NOMO-1 treated with DMSO at 0.1 percent for 48 hours (cell line): ENCODE measurements around the gene BCAS3.

Experiments
- DNase-seq: peaks from one replicate; lab custom pipeline; 2025; ENCODE audit not compliant: unreplicated experiment; lab: John Stamatoyannopoulos, UW

BCAS3 gene

DNA sequence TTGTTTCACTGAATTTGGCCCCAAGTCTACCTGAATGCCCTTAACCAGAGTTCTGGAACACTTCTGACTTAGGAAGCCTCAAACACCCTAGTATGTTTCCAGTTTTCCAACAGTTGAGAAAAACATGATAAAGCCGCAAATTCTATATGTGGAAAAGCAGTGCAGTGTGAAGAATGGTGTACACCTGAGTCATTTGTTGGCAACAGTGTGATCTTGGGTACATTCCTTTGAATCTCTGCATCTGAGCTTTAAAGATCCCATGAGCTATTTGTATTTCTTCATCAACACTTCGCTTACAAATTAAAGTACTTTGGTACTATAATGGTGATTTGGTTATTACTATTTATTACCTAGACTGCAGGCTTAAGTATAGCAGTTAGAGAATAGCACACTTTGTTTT lies 628.4 kb downstream of the BCAS3 start:
- no peak for DNase-seq

DNA sequence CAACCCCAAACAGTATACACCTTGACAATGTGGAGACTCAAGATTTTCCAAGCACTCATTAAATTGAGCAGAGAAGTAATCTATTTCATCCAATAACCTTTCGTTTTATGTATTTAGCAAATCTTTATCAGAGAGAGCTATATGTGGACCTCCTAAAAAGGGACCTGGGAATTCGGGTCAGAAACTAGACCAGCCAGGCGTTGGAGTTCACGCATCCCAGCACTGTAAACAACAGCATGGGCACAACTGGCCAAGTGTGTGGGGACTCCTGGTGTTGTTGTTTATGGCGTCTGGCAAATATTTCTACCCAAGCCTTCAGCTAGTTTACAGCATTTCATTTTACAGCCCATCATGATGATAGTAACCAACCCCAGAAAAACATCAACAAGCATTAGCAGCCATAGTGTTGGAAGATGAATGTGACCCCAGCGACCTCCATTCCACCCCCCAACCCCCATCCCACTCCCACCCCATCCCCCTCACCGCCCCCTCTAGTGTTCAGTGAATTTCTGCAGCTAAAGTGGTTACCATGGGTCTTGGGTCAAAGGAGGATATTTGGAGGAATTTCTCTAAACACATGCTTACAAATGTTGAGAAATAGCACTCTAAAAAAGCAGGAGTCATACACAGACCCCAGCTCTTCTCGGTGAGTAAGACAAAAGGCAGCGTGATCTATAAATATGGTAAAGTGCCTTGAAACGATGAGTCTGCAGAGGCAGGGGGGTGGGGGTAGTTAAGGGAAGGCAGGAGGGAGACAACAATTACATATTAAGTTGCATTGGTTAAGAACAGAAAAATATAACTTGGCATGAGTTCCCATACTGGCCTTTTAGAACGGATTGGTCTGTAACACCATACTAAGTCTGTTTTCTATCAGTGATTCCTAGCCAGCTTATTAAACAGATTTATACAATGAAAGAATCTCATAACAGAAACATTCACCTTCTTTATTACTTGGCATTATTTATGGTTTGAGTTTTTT lies 630.5 kb downstream of the BCAS3 start:
- DNase-seq, result no peak

DNA sequence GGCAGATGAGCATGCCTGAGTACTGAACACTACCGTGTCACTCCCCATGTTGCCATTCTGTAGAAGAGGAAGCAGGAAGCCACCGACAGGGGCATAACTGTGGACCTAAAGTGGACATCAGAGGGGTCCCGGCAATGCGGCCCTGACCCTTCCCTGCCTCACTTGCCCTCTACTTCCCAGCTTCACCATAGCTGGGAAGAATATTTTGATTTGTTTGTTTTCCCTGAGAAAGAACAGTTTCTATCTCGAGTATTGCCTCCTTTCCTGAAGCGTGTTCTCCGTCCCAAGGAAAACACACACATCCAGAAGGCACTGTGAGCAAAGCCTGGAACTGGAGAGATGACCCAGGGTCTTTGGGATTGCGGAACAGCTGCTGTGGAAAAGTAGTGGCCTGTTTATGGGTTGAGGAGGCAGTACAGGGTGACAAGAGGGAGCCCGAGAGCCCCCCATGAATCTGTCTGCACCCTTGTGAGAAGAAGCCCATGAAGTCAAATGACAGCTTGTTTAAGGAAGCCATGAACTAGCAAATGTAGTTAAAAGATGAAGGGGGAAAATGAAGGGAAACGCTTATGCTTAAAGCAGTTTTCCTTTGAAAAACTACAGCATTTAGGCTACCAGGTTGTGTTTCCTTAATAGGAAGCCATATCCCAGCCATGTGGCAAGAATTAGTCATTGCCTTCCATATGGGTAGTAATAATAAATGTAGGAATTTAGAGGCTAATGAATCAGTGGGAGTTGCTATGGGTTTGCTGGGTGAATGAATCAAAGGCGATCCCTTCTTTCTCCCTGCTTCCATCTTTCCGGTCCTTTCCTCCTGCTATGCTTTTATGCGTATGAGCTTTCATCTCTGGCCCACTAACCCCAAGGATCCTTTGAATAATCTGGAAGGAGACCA lies 632.0 kb downstream of the BCAS3 start:
- DNase-seq, result no peak

DNA sequence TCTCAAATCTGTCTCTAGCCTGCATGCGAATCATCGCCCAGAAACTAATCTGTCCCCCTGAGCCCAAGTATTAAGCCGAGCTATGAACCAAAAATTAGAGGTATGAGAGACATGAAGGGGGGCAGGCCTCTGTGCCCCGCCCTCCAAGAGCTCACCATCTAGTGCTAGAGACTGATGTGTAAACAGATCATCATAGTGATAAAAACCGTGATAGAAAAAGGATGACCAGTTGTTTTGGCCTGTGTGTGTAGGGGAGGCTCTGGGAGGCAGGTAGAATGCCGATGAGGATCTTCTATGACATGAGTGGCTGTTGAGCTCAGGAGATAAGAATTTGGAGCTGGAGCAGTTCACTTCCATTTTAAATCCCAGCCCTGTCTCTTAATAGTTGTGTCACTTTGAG lies 632.9 kb downstream of the BCAS3 start:
- no peak for DNase-seq

DNA sequence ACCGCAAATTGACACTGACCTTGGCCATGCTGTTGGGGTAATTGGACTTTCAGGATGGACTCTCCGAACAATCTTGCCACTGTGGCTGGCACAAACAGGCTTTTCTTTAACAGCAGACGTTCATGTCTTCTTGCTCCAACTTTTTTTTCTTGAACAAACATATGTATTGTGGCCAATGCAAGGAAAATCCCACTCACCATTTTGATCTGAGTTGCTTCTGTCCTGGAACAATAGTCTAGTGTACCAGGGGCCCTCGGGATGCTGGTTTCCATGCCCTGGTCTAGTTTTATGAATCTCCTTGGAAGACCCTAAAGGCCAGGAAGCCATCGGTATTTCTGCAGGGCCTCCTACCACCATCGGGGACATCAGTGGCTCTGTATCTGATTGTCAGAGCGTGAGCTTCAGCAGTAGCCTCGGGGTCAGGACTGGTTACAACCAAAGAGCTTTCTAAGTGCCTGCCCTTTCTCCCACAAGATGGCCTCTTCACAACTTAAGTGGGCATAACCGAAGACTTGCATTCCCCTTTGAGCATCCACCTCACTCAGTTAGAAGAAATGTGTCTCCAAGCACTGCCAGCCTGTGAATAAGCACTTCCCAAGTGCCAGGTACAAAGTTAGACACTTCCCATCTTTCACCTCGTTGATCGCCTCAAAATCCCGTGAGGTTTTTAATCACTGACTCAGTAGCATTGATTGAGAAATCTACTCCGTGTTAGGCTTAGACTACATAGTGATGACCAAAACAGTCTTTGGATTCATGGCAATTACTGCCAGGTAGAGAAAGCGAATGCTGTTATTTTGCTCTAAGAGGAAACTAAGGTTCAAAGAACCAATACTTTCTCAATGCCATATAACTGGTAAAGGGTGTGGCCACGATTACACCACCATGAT lies 635.0 kb downstream of the BCAS3 start:
- no peak for DNase-seq

DNA sequence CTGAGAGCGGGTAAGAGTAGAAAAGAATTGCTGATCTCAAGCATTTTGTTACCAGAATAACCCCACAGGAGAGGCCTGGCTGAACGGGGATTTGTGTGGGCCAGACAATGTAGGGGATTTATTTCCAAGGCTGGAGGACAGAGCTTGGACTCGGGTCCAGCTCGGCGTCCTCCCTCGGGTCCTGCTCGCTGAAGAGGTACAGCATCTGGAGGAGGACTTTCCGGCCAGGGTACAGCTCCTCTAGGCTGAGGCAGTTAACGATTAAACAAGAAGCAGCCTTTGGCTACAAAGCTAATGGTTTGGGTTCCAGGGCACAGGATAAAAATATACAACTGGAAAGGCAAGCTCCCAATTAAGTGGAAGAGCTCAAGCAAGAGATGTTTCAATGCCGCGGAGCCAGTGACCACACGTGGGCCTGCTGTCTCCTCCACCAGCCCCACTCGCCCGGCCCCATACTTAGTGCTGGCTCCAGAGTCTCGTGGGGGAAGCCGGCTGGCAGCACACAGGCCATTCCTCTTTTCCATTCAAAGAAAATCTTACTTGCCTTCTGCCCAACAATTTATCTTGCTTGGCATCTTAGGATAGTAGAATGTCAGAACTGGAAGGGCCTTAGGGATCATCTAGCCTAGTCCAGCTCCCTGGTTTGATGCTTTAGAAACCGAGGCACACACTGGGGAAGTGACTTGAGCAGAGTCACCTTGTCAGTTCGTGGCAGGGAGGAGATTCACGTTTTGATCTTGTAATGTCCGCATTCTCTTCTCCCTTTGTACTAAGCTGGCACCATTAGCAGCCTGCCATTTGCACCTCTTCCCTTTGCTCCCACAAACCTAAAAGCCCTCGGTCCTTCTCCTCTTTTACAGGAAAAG lies 636.0 kb downstream of the BCAS3 start:
- DNase-seq, result no peak

DNA sequence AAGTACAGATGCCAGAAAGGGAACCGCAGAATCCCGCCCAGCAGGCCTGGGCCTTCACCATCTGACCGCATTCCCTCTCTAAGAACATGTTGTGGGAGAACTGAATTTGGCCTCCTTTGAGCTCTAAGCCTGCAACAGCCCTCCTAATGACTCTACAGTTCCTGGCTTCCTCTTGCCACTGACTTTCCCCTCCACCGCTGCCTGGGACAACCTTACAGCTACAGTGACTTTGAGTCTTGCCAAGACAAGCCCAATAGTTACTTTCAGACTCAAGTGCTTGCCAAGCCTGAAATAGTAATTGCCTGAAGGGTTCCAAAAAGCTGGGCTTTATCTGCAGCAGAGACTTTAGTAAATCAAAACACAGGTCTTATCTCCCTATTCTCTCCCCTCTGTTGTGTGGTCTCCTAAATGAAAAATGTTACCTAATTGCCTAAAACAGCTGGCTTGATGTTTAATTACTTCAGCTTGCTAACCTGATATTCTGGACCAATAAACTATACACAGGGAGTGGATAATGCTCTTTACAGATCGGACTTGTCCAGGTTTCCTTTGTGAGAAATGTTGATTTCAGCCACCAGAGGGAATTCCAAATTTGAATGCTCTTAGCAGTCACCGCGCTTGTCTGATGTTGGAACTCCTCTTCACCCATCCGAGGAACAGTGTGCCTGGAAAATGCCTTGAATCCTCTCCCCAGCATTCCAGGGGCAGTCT lies 636.9 kb downstream of the BCAS3 start:
- DNase-seq, result no peak

DNA sequence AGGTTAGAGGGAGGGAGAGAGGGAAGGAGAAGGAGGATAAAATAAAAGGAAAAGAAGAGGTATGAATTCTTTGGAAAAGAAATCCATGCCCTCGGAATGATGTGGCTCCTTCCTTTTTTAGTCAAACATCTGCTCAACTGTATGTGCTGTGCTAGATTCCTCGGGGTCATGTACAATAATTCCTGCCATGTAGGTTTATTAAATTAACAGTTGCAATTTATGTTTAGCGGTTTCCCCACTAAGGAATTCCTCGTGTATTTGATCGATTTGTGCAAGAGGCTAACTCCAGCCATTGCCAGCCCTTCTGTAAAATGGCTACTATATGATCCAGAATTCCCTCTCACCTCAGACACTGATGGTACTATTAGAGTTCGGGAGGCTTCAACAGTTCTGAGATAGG lies 639.0 kb downstream of the BCAS3 start:
- no peak for DNase-seq

DNA sequence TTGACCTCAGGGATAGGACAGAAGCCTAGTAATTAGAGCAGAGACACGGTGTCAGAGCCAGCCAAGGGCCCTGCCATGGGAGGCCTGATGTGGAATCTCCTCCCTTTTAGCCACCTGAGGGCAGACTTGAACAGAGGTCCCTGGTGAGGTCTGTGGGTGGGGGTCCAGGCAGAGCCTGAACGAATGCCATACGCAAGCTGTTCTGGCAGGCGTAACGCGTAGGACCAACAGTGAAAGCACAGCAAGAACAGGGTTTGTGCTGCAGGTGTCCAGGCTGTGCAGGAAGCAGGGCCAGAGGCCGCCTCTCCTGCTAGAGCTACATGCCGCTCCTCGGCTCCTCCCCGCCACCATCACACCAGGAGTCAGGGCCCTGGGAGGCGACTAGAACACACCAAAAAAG lies 640.1 kb downstream of the BCAS3 start:
- no peak for DNase-seq

DNA sequence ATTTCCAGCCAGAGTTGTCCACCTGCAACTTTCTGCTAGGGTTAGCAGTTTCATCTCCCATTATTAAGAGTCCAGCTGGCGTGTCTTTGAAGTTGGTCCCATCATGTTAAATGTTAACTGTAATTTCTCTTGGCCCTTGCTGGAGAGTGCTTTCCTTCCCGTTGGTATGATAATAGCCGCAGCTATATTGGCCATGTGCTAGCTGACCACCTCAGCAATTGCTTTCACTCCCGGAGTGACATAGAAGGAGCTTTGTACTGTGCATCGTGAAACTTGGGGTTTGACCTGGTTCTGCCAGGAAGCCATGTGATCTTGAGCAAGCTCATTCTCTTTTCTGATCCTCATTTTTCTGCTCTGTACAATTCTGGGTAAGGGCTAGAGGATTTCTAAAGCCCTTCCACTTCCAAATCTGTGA lies 641.0 kb downstream of the BCAS3 start:
- DNase-seq, result no peak

DNA sequence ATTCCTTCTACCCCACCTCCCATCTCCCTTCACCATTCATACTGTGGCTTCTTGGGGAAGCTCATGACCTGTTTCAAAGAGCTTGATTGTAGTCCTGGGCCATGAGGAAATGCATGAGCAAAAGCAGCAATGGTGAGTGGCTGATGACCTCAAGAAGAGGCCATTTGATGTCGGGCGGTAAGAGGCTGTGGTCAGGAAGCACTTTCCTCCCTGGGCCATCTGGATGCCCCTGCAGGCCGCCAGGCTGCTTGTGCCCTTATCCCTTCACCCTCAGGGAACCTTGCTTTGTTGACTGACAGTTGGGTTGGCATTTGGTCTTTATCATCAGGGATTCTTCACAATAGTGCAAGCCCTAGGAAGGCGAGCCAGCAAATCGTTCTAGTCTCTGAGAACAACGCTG lies 643.7 kb downstream of the BCAS3 start:
- no peak for DNase-seq

DNA sequence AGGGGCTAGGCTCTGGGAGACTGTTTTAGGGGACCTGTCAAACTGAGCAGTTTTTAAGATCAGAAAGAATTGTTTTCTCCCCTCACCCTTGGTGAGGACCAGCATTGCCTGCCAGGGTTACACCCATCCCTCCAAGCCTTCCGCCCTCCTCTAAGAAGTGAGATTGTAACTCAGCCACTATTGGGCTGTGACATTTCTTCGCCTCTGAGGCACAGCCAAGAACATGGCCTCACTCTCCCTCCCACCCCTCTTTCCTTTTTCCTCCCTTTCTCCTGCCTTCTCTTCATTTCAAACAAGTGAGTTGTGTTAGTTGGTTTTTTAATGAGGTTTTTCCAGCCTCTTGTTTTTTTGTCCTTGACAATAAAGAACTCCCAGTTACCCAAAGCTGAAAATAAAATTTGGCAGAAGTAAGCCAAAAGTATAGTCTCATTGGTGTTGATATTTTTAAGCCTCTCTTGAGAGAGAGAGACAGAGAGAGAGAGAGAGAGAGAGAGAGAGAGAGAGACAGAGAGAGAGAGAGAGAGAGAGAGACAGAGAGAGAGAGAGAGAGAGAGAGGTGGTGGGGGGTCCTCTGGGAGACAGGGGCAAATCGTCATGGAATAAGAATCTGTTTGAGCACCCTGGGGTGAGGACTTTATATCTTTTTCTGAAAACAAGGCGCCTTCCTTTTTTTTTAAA lies 644.8 kb downstream of the BCAS3 start:
- no peak for DNase-seq

DNA sequence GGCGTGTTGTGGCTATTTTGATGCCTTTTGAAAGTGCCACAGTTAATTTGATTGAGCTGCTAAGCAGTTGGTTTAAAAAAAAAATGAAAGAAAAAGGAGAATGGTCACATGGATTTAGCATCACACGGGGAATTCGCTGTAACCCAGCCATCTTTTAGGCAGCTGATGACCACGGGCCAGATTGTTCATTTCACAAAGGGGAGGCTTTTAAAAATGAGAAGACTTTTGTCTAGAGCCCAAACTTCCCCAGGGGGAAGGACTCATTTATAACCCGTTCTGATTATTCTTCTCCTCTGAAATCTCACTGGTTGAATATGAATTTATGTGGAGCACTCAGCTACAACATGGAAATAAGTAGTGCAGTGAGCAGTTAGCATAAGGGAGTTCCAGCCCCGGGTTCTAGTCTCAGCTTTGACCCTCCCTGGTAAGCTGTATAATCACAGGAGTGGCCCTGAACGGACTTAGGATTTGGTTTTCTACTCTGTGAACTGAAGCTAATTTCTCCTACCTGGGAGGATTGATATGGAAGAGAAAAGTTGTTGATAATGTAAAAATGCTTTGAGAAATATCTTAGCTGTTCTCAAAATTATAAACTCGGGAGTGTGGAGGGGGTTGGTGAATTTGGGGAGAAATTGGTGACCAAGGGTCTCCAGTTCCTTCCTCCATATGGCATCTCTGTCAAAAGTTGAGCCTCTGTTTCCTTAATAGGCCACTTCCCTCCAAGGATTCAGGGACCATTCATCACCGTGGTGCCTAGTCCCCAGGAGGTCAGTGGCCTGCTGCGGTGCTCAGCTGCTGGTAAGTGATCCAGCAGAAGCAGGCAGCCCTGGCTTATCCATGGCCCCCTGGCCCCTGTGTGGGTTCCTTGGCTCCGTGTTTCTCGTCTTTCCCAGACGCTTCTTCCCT lies 645.6 kb downstream of the BCAS3 start:
- DNase-seq, result no peak

DNA sequence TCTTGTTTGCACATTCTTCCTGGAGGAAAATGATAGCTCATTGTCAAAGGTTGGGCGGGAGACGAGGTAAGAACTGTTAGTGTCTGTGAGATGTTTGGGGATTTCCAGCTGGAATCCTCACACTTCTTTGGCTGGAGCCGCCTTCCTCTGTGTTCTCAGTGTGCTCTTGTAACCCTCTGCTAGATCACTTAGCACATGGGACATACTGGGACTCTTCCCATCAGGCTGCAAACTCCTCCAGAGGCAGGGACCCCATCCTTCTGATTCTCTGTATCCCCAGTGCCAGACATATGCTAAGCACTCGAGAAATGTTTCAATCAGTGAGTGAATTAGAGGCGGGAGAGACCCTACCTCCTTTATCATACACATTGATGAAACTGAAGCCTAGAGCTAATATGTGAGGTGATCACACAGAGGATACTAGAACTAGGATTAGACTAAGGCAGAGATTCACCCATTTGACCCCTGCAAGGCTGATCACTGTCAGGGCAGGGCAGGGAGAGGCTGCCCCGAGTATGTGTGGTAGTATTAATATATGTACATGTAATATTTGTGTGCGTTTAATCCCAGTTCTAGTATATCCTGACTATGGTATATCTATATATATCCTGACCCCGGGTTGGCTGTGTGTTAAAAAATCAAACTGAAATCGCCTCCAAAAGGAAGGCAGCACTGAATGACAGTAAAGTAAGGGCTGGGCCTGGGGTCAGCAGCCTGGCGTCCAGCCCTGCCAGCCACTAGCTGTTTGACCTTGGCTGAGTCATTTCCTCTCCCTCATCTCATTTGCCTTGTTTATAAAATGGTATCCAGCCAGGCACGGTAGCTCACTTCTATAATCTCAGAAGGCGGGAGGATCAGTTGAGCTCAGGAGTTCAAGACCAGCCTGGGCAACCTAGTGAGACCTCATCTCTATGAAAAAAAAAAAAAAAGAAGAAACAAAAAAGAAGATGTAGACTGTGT lies 646.5 kb downstream of the BCAS3 start:
- DNase-seq, result no peak

DNA sequence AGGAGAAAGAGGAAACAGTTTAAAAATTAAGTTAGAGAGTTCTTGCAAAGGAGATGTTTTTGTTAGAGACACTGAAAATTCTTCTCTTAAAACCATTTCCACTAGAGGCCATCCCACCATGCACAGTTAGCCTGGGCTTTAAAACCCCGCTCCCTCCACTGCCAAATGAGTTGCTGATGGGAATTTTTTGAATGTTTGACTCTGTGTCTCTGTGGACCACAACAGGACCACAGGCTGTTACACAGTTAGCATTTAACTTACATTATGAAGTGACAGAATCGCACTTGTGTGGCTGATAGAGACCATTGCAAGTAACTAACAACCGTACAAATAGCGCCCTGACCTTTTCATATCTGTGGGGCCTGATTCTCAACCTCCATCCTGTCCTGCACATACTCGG lies 647.3 kb downstream of the BCAS3 start:
- no peak for DNase-seq

DNA sequence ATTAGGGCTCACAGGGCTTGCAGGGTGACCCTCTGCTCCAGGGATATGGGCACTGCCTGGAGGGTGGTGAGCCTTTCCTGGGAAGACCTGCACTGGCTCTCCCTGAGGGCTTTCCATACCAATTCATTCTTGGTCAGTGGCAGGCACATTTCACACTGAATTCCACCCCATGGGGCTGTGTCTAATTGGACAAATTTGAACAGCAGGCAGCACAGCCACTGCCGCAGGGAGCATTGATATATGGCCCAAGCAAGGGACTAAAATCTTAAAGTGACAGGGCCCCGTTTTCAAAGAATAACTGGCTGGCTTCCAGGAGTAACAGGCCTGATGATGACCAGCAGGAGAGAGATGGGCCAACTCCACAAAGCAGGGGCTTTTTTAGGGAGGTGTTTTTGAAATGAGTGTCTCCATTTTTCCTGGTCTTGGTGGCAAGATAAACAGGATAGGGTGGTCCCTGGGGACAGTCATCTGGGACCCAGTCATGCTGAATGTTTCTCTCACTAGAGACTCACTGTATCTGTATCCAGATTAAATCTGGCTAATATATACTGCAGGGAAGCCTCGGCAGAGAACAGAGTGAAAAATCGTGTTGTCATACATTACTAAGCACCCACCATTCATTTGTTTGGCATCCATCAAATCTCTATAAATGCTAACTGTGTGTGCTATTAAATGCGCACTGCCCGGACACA lies 647.9 kb downstream of the BCAS3 start:
- no peak for DNase-seq
